Endothelial cell of umbilical vein (primary cell): ENCODE measurements around the gene ZNF526. TPM values are rescaled to one million over a fixed set of nuclear protein-coding genes. Genes with fewer than 3 reads are reported as not detected.

Source experiments
- BruUV-seq: library from RNA; stranded (reverse); fragments of 400-500 nt; replicated peaks from 2 replicates; lab custom pipeline; 2021; lab: Mats Ljungman, UMichigan
- CTCF ChIA-PET: fragments of 300-600, 350-600 bp; sonication (Branson Sonifier 250); formaldehyde crosslinking; loops from one replicate; lab custom pipeline; 2021; ENCODE audit warnings: antibody characterized with exemption, inconsistent platforms; lab: Charles Lee
- POLR2A ChIA-PET: fragments of 300-600, 350-600 bp; sonication (Branson Sonifier 250); formaldehyde crosslinking; loops from one replicate; lab custom pipeline; 2021; ENCODE audit warnings: antibody characterized with exemption, inconsistent platforms; lab: Charles Lee
- DNase-seq: peaks from one replicate; pipeline ENCODE4 v3.0.0-alpha.2; 2011; ENCODE audit warnings: low read depth, low spot score
- FAIRE-seq: peaks from 2 replicates; lab custom pipeline; 2011; peaks lifted over from hg19 to GRCh38; lab: Jason Lieb, UNC
- H2AFZ ChIP-seq: 2 replicates; pipeline ENCODE4 v1.6.0; 2012; ENCODE audit warnings: low read depth, low read length, control low read depth, inconsistent platforms
- H3K27ac ChIP-seq: 2 replicates; pipeline ENCODE4 v1.5.1; 2011; ENCODE audit warnings: low read depth, mild to moderate bottlenecking, control low read depth, low read length, moderate library complexity; ENCODE audit not compliant: insufficient read depth
- H3K27me3 ChIP-seq, 2 experiments: 2 replicates each; pipeline versions ENCODE4 v1.6.0 to v1.6.1; 2011; ENCODE audit warnings: low read length in 2 of 2, mixed read lengths in 1 of 2; ENCODE audit not compliant: control insufficient read depth in 2 of 2, insufficient read depth in 2 of 2
- H3K36me3 ChIP-seq, 2 experiments: 2 replicates in 1 of 2; 3 replicates in 1 of 2; pipeline ENCODE4 v1.5.1; 2011; ENCODE audit warnings: low read length in 2 of 2, mild to moderate bottlenecking in 1 of 2, moderate library complexity in 1 of 2; ENCODE audit not compliant: control insufficient read depth in 2 of 2, insufficient read depth in 2 of 2; ENCODE audit errors: extremely low read depth in 1 of 2
- H3K4me1 ChIP-seq: 3 replicates; pipeline ENCODE4 v1.5.1; 2011; ENCODE audit warnings: mild to moderate bottlenecking, low read length; ENCODE audit not compliant: control insufficient read depth, insufficient read depth; ENCODE audit errors: extremely low read depth
- H3K4me2 ChIP-seq: 2 replicates; pipeline ENCODE4 v1.6.1; 2011; ENCODE audit warnings: low read length, control low read depth, mixed read lengths; ENCODE audit not compliant: insufficient read depth
- H3K4me3 ChIP-seq, 3 experiments: fragments of 200-600 bp in 1 of 3; sonication (generic), shearing (Covaris generic) in 1 of 3; replicated peaks in 1 of 3; 2 replicates each; pipeline ENCODE4 v1.5.1; 2011 to 2016; ENCODE audit warnings: control low read depth in 3 of 3, low read length in 3 of 3, mild to moderate bottlenecking in 2 of 3, inconsistent platforms in 1 of 3, low read depth in 1 of 3, moderate library complexity in 1 of 3; ENCODE audit not compliant: insufficient read depth in 1 of 3
- H3K79me2 ChIP-seq: 2 replicates; pipeline ENCODE4 v1.6.0; 2012; ENCODE audit warnings: low read length, inconsistent platforms; ENCODE audit not compliant: control insufficient read depth, insufficient read depth
- H3K9ac ChIP-seq: replicated peaks from 2 replicates; pipeline ENCODE3; 2011; ENCODE audit warnings: low read length, control low read depth; ENCODE audit not compliant: insufficient read depth; ENCODE audit errors: extremely low read depth
- H3K9me1 ChIP-seq: replicated peaks from 3 replicates; pipeline ENCODE4 v1.6.0; 2011; ENCODE audit warnings: mild to moderate bottlenecking, low read length; ENCODE audit not compliant: control insufficient read depth, insufficient read depth; ENCODE audit errors: extremely low read depth
- H3K9me3 ChIP-seq: replicated peaks from 2 replicates; pipeline ENCODE4 v1.5.1; 2012; ENCODE audit warnings: low read length, inconsistent platforms; ENCODE audit not compliant: control insufficient read depth, insufficient read depth
- H4K20me1 ChIP-seq: replicated peaks from 2 replicates; pipeline ENCODE3; 2011; ENCODE audit warnings: mild to moderate bottlenecking, low read length; ENCODE audit not compliant: control insufficient read depth, insufficient read depth; ENCODE audit errors: extremely low read depth
- CTCF ChIP-seq, 2 donors: IDR thresholded peaks; 1 replicate in 1 of 2; 2 replicates in 1 of 2; pipeline ENCODE4 v1.5.1; 2011; ENCODE audit warnings: low read length in 2 of 2, mild to moderate bottlenecking in 2 of 2, moderate library complexity in 2 of 2, control low read depth in 1 of 2, inconsistent platforms in 1 of 2, low read depth in 1 of 2; ENCODE audit not compliant: insufficient read depth in 1 of 2; ENCODE audit errors: extremely low read depth in 1 of 2
- EZH2 ChIP-seq: IDR thresholded peaks from 2 replicates; pipeline ENCODE4 v1.6.1; 2012; ENCODE audit warnings: borderline replicate concordance, low read depth, mild to moderate bottlenecking, moderate library complexity, low read length, inconsistent platforms; ENCODE audit not compliant: severe bottlenecking
- FOS ChIP-seq: IDR thresholded peaks from 2 replicates; pipeline ENCODE4 v1.6.1; 2011; ENCODE audit warnings: mild to moderate bottlenecking, low read length, moderate library complexity, borderline replicate concordance; ENCODE audit not compliant: insufficient read depth
- GATA2 ChIP-seq: IDR thresholded peaks from 2 replicates; pipeline ENCODE4 v1.7.0; 2011; ENCODE audit warnings: low read depth, mild to moderate bottlenecking, moderate library complexity, mixed read lengths, low read length; ENCODE audit not compliant: insufficient read length, insufficient read depth
- JUN ChIP-seq: IDR thresholded peaks from 2 replicates; pipeline ENCODE4 v1.6.1; 2011; ENCODE audit warnings: borderline replicate concordance, low read depth; ENCODE audit not compliant: insufficient read length, insufficient read depth
- MAX ChIP-seq: IDR thresholded peaks from 2 replicates; pipeline ENCODE4 v1.6.1; 2011; ENCODE audit not compliant: insufficient read depth, insufficient read length
- MYC ChIP-seq: IDR thresholded peaks from one replicate; pipeline ENCODE4 v1.6.1; 2011; ENCODE audit warnings: mild to moderate bottlenecking, low read depth, low read length
- POLR2A ChIP-seq: IDR thresholded peaks from 2 replicates; pipeline ENCODE4 v1.6.1; 2012; ENCODE audit warnings: low read depth, mild to moderate bottlenecking, control low read depth, low read length
- POLR2AphosphoS5 ChIP-seq: IDR thresholded peaks from 2 replicates; pipeline ENCODE4 v1.6.1; 2012; ENCODE audit warnings: low read depth, mild to moderate bottlenecking, control low read depth, low read length, moderate library complexity; ENCODE audit not compliant: insufficient read depth
- dilution Hi-C: fragments of 300-500 bp; cut with MboI; formaldehyde crosslinking; loops from one replicate; pipeline ENCODE4 v1.15.0; 2019; ENCODE audit warnings: low sequenced_read_pairs; ENCODE audit not compliant: extremely low pct_ligation_motif_present
- intact Hi-C: fragments of 100-400 bp; cut with micrococcal nuclease; formaldehyde crosslinking; loops from one replicate; pipeline ENCODE4 v1.10.0; 2022
- polyA plus RNA-seq, 4 experiments: library from polyadenylated mRNA; depleted of rRNA in 3 of 4; stranded (reverse) in 3 of 4; unstranded in 1 of 4; fragments of >200 nt; gene quantifications; 2 replicates each; pipeline versions ENCODE4 v1.2.1 to v1.2.3, GENCODE V29; 2011 to 2012; ENCODE audit warnings: missing spikeins in 1 of 4
- total RNA-seq: library from RNA; stranded (reverse); gene quantifications from 2 replicates; pipeline ENCODE4 v1.2.3, GENCODE V29; 2021

ZNF526 gene
- total and polyA plus RNA-seq, 2 donors (not counting 3 experiments of a cell fraction or from before 2014, with no cell fraction given): 6.5 to 13.3 TPM

GRCh38 chr19:42220751-42221097, 612 bp downstream of the ZNF526 start:
- TF ChIP-seq GATA2: no peak
- no peak for TF ChIP-seq CTCF (IDR thresholded peaks at IDR 0.05; ENCODE audit: extremely low read depth in 1 of 2, insufficient read depth in 1 of 2, low read depth in 1 of 2, low read length in 2 of 2)
- TF ChIP-seq POLR2A: no peak
- no peak for TF ChIP-seq MYC
- no peak for TF ChIP-seq EZH2
- TF ChIP-seq POLR2AphosphoS5: no peak
- no peak for TF ChIP-seq FOS
- TF ChIP-seq JUN: no peak
- no peak for TF ChIP-seq MAX
- H3K27ac ChIP-seq: peak overlapping the region; percentile 54
- peaks cover 48% of the 10 kb centered on the region for H3K79me2 ChIP-seq
- CTCF ChIA-PET: interaction anchor here (1.0 to 1.5 kb wide), 4 partner anchors 13 to 59 kb away, joined by 4 to 5 read pairs (median 4); partner anchors contain the start of gene GSK3A
- peaks cover 10 to 13% of the 10 kb centered on the region in 2 experiments for H3K36me3 ChIP-seq
- H3K27me3 ChIP-seq: no peaks in the 10 kb centered on the region
- peak overlapping the region; percentile 93 for H3K9ac ChIP-seq
- POLR2A ChIA-PET: no interaction called here
- H3K9me3 ChIP-seq: no peaks in the 10 kb centered on the region
- peak overlapping the region; percentile 90 for H3K4me2 ChIP-seq
- FAIRE-seq (no peak), DNase-seq (peak; percentile 12)
- H3K4me3 ChIP-seq: peak overlapping the region; percentile 63 to 90 (median 83)
- intact Hi-C loops: loop anchor here (1.0 kb wide), 1 partner anchor 22 kb away; the partner anchor contains the start of gene GSK3A
- peaks cover 24% of the 10 kb centered on the region for H3K4me1 ChIP-seq
- H4K20me1 ChIP-seq: no peaks in the 10 kb centered on the region
- BruUV-seq: no TSS peak
- dilution Hi-C loops: no loop called here
- H3K9me1 ChIP-seq: no peaks in the 10 kb centered on the region
- H2AFZ ChIP-seq: peak overlapping the region; percentile 17
